HepG2 (cell line): ENCODE measurements around the gene FBF1. TPM values are rescaled to one million over a fixed set of nuclear protein-coding genes. Genes with fewer than 3 reads are reported as not detected.

Experiments
- CSRNP1 ChIP-seq: sonication (generic); formaldehyde crosslinking; IDR thresholded peaks from 2 replicates; pipeline ENCODE4 v1.8.1; 2023; ENCODE audit warnings: mild to moderate bottlenecking, missing genetic modification reagents
- DNMT1 ChIP-seq: sonication (generic); formaldehyde crosslinking; IDR thresholded peaks from 2 replicates; pipeline ENCODE4 v1.5.1; 2020; ENCODE audit warnings: mild to moderate bottlenecking, missing genetic modification reagents
- ONECUT2 ChIP-seq: sonication (generic); formaldehyde crosslinking; IDR thresholded peaks from 2 replicates; pipeline ENCODE4 v1.4.0; 2020; ENCODE audit warnings: missing genetic modification reagents
- SNAPC2 ChIP-seq: sonication (generic); formaldehyde crosslinking; IDR thresholded peaks from 2 replicates; pipeline ENCODE4 v1.8.1; 2022; ENCODE audit warnings: mild to moderate bottlenecking, missing genetic modification reagents
- ZBTB1 ChIP-seq: sonication (generic); formaldehyde crosslinking; IDR thresholded peaks from 2 replicates; pipeline ENCODE4 v1.4.0; 2020; ENCODE audit warnings: missing genetic modification reagents, borderline replicate concordance
- ZNF430 ChIP-seq: sonication (generic); formaldehyde crosslinking; IDR thresholded peaks from 2 replicates; pipeline ENCODE4 v1.9.0; 2021; ENCODE audit warnings: mild to moderate bottlenecking, missing genetic modification reagents
- ZNF432 ChIP-seq: sonication (generic); formaldehyde crosslinking; IDR thresholded peaks from 2 replicates; pipeline ENCODE4 v1.5.0; 2020; ENCODE audit warnings: missing genetic modification reagents, mild to moderate bottlenecking, borderline replicate concordance
- ZNF619 ChIP-seq: sonication (generic); formaldehyde crosslinking; IDR thresholded peaks from 2 replicates; pipeline ENCODE4 v1.4.0; 2020; ENCODE audit warnings: mild to moderate bottlenecking, missing genetic modification reagents
- ZNF747 ChIP-seq: sonication (generic); formaldehyde crosslinking; IDR thresholded peaks from 2 replicates; pipeline ENCODE4 v1.8.1; 2023; ENCODE audit warnings: missing genetic modification reagents, mild to moderate bottlenecking, borderline replicate concordance
- ZSCAN12 ChIP-seq: sonication (generic); formaldehyde crosslinking; IDR thresholded peaks from 2 replicates; pipeline ENCODE4 v1.9.0; 2021; ENCODE audit warnings: mild to moderate bottlenecking, missing genetic modification reagents
- ZSCAN20 ChIP-seq: sonication (generic); formaldehyde crosslinking; IDR thresholded peaks from 2 replicates; pipeline ENCODE4 v1.4.0; 2020; ENCODE audit warnings: missing genetic modification reagents, mild to moderate bottlenecking, borderline replicate concordance
- ZSCAN29 ChIP-seq: sonication (generic); formaldehyde crosslinking; conservative IDR thresholded peaks from 2 replicates; pipeline ENCODE4 v1.4.0; 2020; ENCODE audit warnings: mild to moderate bottlenecking, missing genetic modification reagents
- polyA plus RNA-seq, 8 experiments: library from polyadenylated mRNA; depleted of rRNA in 3 of 8; stranded (reverse) in 7 of 8; unstranded in 1 of 8; fragments of >200 nt; fragmentation: Illumina TruSeq in 4 of 8; extraction: Trizol in 4 of 8; gene quantifications; 2 replicates each; pipeline versions ENCODE4 v1.2.1 to v1.2.3, GENCODE V29; 2011 to 2016; ENCODE audit warnings: low read depth in 4 of 8, missing spikeins in 1 of 8, mixed read lengths in 1 of 8; ENCODE audit not compliant: insufficient read depth in 1 of 8
- total RNA-seq, 5 experiments: library from RNA; depleted of rRNA; stranded (reverse); fragments of >200 nt; fragmentation: Illumina TruSeq; extraction: Trizol; gene quantifications; 2 replicates each; pipeline ENCODE4 v1.2.3, GENCODE V29; 2016; ENCODE audit warnings: low read depth in 1 of 5
- TF ChIP-seq, protein P1 (sequence below): IDR thresholded peaks from 2 replicates; pipeline ENCODE4 v1.6.1; 2016; ENCODE audit warnings: missing compliant biosample characterization, missing genetic modification reagents, borderline replicate concordance
- TF ChIP-seq, protein P2 (sequence below): fragments of 450-650 bp; IDR thresholded peaks from 2 replicates; pipeline ENCODE4 v1.6.1; 2017; ENCODE audit warnings: mild to moderate bottlenecking
- TF ChIP-seq, protein P3 (sequence below): sonication (generic); formaldehyde crosslinking; IDR thresholded peaks from 2 replicates; pipeline ENCODE4 v1.4.0; 2020; ENCODE audit warnings: missing genetic modification reagents

The FBF1 gene
- total and polyA plus RNA-seq, 2 of the 13 experiments (the other 11 are each of a cell fraction or from before 2014, with no cell fraction given), result 2.4 to 8.1 TPM

DNA sequence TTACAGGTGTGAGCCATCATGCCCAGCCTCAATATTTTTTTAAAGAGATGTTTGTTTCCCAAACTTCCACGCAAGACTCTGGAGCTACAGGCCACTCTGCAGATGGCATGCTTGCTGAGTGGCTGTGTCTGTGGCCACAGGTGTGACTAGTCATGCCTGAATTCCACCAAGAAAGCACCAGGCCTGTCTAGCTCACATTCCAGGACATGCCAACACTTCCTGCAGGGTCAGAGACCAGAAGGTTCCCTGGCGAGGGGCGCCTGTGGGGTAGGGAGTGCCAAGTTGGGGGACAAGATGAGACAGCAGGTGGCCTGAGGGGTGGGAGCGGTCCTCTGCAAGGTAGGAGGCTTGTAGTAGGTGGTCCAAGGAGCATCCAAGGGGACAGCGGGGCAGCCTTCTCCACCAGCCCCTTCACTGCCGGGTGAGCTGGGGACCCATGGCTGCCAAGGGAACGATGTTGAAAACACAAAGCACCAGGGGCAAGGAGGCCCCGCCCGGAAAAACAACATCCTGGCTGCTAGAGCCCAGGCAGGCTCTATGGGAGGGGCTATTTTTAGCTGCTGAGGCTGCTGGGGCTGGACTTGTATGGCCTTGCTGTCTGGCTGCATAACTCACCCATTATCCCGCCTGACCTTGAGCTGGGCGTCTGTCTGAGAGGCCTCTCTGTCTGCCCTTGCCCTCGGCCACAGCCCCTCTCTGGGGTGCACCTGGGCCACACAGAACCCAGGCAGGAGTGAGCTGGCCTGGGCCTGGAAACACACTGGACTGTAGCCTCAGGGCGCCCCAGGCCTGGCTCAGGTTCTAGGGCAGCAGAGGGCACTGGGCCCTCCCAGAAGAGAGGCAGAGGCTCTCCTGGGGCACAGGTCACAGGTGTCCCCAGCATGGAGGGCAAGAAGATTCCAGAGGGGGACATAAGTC is 68.1 kb downstream of the FBF1 start (continued):
- TF ChIP-seq, protein P1, sequence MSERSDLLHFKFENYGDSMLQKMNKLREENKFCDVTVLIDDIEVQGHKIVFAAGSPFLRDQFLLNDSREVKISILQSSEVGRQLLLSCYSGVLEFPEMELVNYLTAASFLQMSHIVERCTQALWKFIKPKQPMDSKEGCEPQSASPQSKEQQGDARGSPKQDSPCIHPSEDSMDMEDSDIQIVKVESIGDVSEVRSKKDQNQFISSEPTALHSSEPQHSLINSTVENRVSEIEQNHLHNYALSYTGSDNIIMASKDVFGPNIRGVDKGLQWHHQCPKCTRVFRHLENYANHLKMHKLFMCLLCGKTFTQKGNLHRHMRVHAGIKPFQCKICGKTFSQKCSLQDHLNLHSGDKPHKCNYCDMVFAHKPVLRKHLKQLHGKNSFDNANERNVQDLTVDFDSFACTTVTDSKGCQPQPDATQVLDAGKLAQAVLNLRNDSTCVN (CRISPR knock-in tag), result no peak; the same call in none of the 2 replicates
- 0 out of 2 replicates have a peak, but pooled peaks have one; percentile 22 for TF ChIP-seq DNMT1 (CRISPR knock-in tag)
- TF ChIP-seq, protein P2, sequence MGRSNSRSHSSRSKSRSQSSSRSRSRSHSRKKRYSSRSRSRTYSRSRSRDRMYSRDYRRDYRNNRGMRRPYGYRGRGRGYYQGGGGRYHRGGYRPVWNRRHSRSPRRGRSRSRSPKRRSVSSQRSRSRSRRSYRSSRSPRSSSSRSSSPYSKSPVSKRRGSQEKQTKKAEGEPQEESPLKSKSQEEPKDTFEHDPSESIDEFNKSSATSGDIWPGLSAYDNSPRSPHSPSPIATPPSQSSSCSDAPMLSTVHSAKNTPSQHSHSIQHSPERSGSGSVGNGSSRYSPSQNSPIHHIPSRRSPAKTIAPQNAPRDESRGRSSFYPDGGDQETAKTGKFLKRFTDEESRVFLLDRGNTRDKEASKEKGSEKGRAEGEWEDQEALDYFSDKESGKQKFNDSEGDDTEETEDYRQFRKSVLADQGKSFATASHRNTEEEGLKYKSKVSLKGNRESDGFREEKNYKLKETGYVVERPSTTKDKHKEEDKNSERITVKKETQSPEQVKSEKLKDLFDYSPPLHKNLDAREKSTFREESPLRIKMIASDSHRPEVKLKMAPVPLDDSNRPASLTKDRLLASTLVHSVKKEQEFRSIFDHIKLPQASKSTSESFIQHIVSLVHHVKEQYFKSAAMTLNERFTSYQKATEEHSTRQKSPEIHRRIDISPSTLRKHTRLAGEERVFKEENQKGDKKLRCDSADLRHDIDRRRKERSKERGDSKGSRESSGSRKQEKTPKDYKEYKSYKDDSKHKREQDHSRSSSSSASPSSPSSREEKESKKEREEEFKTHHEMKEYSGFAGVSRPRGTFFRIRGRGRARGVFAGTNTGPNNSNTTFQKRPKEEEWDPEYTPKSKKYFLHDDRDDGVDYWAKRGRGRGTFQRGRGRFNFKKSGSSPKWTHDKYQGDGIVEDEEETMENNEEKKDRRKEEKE, result no peak
- TF ChIP-seq, protein P3, sequence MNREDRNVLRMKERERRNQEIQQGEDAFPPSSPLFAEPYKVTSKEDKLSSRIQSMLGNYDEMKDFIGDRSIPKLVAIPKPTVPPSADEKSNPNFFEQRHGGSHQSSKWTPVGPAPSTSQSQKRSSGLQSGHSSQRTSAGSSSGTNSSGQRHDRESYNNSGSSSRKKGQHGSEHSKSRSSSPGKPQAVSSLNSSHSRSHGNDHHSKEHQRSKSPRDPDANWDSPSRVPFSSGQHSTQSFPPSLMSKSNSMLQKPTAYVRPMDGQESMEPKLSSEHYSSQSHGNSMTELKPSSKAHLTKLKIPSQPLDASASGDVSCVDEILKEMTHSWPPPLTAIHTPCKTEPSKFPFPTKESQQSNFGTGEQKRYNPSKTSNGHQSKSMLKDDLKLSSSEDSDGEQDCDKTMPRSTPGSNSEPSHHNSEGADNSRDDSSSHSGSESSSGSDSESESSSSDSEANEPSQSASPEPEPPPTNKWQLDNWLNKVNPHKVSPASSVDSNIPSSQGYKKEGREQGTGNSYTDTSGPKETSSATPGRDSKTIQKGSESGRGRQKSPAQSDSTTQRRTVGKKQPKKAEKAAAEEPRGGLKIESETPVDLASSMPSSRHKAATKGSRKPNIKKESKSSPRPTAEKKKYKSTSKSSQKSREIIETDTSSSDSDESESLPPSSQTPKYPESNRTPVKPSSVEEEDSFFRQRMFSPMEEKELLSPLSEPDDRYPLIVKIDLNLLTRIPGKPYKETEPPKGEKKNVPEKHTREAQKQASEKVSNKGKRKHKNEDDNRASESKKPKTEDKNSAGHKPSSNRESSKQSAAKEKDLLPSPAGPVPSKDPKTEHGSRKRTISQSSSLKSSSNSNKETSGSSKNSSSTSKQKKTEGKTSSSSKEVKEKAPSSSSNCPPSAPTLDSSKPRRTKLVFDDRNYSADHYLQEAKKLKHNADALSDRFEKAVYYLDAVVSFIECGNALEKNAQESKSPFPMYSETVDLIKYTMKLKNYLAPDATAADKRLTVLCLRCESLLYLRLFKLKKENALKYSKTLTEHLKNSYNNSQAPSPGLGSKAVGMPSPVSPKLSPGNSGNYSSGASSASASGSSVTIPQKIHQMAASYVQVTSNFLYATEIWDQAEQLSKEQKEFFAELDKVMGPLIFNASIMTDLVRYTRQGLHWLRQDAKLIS, result peak; percentile 84
- peak; percentile 94; the same call in 1 of the 2 replicates for TF ChIP-seq ZSCAN29 (CRISPR knock-in tag)
- 0 out of 2 replicates have a peak, but pooled peaks have one; percentile 54 for TF ChIP-seq ZBTB1 (CRISPR knock-in tag)
- peak; percentile 93 for TF ChIP-seq ZNF430
- TF ChIP-seq ZNF747, result peak; percentile 98; the same call in 1 of the 2 replicates
- peak; percentile 91; the same call in 1 of the 2 replicates for TF ChIP-seq ZSCAN12 (CRISPR knock-in tag)
- peak; percentile 93 for TF ChIP-seq CSRNP1
- no peak for TF ChIP-seq ZNF432 (CRISPR knock-in tag)
- no peak for TF ChIP-seq SNAPC2 (CRISPR knock-in tag)
- TF ChIP-seq ONECUT2 (CRISPR knock-in tag), result no peak
- 0 out of 2 replicates have a peak, but pooled peaks have one; percentile 53 for TF ChIP-seq ZSCAN20
- peak; percentile 93; the same call in 1 of the 2 replicates for TF ChIP-seq ZNF619 (CRISPR knock-in tag)
